Measurements from ENCODE around the gene SLC6A11. TPM values are rescaled to one million over a fixed set of nuclear protein-coding genes. Genes with fewer than 3 reads are reported as not detected.

SLC6A11 gene
- total and polyA plus RNA-seq, 9 of the 15 experiments (the other 6 are each of a cell fraction or from before 2014, with no cell fraction given) = 0.04 TPM; not detected in 8

- TF ChIP-seq JUND (IDR thresholded peaks at IDR 0.05; ENCODE audit: borderline replicate concordance, low read depth, low read length) = no peak
- TF ChIP-seq JUND (tag; IDR thresholded peaks at IDR 0.05; ENCODE audit: borderline replicate concordance, low read depth, low read length) = no peak
- TF ChIP-seq POLR3G (IDR thresholded peaks at IDR 0.05; ENCODE audit: extremely low read depth, insufficient read length, insufficient replicate concordance) = no peak
- TF ChIP-seq JUNB (CRISPR knock-in tag; conservative IDR thresholded peaks at IDR 0.05) = no peak
- no peak for TF ChIP-seq ZFPM2 (CRISPR knock-in tag; IDR thresholded peaks at IDR 0.05)
- TF ChIP-seq RAD51 (IDR thresholded peaks at IDR 0.05; ENCODE audit: borderline replicate concordance, low read depth) = no peak
- TF ChIP-seq, protein P1, sequence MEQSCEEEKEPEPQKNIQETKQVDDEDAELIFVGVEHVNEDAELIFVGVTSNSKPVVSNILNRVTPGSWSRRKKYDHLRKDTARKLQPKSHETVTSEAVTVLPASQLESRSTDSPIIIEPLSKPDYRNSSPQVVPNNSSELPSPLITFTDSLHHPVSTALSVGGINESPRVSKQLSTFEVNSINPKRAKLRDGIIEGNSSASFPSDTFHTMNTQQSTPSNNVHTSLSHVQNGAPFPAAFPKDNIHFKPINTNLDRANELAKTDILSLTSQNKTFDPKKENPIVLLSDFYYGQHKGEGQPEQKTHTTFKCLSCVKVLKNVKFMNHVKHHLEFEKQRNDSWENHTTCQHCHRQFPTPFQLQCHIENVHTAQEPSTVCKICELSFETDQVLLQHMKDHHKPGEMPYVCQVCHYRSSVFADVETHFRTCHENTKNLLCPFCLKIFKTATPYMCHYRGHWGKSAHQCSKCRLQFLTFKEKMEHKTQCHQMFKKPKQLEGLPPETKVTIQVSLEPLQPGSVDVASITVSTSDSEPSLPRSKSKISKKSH (CRISPR knock-in tag; IDR thresholded peaks at IDR 0.05) = no peak
- TF ChIP-seq ZNF609 (CRISPR knock-in tag; IDR thresholded peaks at IDR 0.05; ENCODE audit: borderline replicate concordance) = no peak
- TF ChIP-seq U2AF2 (optimal IDR thresholded peaks at IDR 0.05; ENCODE audit: low read depth, low read length) = no peak
- TF ChIP-seq FOXK2 (conservative IDR thresholded peaks at IDR 0.05 in 1 of 2, IDR thresholded peaks at IDR 0.05 in 1 of 2; ENCODE audit: low read depth in 2 of 2) = no peak
- no peak for TF ChIP-seq ZNF253 (CRISPR knock-in tag; conservative IDR thresholded peaks at IDR 0.05)
- TF ChIP-seq CGGBP1 (CRISPR knock-in tag; IDR thresholded peaks at IDR 0.05) = no peak
Measured at GRCh38 chr3:10928961-10929471, 113.0 kb downstream of the SLC6A11 start (continued).

Data from K562 (cell line).